Measurements from ENCODE around the gene LNPK.

- TF ChIP-seq EZH2 (IDR thresholded peaks at IDR 0.05; ENCODE audit: low read length) (no peak), CTCF (optimal IDR thresholded peaks at IDR 0.05 in 1 of 3, IDR thresholded peaks at IDR 0.05 in 1 of 3, conservative IDR thresholded peaks at IDR 0.05 in 1 of 3; ENCODE audit: extremely low read depth in 1 of 3, insufficient read depth in 2 of 3, low read length in 3 of 3) (no peak)
These were observed 69.4 kb downstream of the LNPK start for GRCh38 chr2:175932675-175933074.

Measured in keratinocyte (primary cell).